ENCODE data around the gene NR4A2.

Gene NR4A2

DNA sequence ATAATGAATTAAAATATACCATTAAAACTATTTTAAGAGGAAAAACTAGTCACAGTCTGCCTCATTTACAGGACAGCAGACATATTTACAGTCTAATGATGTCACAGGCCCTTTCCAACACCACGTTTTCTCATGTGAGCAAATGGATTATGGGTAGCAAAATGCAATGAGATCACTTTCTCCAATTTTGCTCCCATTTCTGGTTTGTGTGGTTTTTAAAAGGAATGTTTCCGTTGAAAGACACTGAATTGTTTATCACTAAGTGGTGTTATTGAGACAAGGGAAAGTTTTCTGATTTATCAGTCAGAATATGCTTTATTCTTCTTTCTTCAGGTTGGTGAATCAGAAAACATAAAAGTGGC, 11.4 kb upstream of the NR4A2 start:
- H3K27ac ChIP-seq = no peak overlapping the region
- TF ChIP-seq, protein P1, sequence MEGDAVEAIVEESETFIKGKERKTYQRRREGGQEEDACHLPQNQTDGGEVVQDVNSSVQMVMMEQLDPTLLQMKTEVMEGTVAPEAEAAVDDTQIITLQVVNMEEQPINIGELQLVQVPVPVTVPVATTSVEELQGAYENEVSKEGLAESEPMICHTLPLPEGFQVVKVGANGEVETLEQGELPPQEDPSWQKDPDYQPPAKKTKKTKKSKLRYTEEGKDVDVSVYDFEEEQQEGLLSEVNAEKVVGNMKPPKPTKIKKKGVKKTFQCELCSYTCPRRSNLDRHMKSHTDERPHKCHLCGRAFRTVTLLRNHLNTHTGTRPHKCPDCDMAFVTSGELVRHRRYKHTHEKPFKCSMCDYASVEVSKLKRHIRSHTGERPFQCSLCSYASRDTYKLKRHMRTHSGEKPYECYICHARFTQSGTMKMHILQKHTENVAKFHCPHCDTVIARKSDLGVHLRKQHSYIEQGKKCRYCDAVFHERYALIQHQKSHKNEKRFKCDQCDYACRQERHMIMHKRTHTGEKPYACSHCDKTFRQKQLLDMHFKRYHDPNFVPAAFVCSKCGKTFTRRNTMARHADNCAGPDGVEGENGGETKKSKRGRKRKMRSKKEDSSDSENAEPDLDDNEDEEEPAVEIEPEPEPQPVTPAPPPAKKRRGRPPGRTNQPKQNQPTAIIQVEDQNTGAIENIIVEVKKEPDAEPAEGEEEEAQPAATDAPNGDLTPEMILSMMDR (conservative IDR thresholded peaks at IDR 0.05) = no peak

DNA sequence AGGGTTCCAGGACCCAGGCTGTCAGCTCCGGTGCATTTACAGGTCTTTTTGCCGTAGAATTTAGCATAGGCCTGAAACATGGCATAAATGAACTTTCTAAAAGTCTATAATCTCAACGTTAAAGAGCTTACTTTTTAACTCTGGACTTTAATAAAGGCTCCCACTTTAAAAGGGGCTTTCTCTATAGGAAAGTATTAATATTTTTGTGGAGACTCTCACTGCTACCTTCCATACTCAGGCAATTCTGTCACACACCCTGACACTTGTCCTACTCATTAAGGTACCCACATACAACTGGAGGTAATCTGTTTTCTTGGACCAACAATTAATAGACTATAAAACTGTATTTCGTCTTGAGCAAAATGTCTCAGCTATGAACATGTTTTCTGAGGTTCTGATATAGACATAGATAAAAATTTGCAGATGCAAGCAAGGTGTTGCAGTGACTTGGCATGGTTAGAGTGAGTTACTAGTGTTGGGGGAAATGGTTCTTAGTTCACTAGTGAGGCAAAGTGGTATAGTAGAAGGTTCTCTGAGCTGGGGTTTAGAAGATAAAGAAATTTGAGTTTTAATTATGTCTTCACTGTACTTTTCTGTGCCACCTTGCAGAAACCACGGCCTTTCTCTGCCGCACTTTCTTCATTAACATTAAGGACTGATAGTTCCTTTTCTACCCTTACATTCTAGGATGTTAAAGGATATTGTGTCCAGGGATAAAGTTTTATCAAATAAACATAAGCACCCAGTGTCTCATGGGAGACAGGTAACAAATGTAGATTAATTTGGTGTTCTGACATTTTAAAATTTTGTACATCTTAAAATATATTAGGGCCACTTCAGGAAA, 10.8 kb upstream of the NR4A2 start:
- TF ChIP-seq, protein P1 (conservative IDR thresholded peaks at IDR 0.05) = no peak
- H3K27ac ChIP-seq = peak overlapping the region; percentile 89

GRCh38 chr2:156342254-156343095, 10.0 kb upstream of the NR4A2 start:
- H3K27ac ChIP-seq = peak overlapping the region; percentile 89

GRCh38 chr2:156341452-156342253, 9.1 kb upstream of the NR4A2 start:
- peak overlapping the region; percentile 89 for H3K27ac ChIP-seq
- TF ChIP-seq, protein P1 (conservative IDR thresholded peaks at IDR 0.05) = no peak

More at GRCh38 chr2:156342254-156343095, 10.0 kb upstream of the NR4A2 start:
- TF ChIP-seq, protein P1 (conservative IDR thresholded peaks at IDR 0.05) = no peak

DNA sequence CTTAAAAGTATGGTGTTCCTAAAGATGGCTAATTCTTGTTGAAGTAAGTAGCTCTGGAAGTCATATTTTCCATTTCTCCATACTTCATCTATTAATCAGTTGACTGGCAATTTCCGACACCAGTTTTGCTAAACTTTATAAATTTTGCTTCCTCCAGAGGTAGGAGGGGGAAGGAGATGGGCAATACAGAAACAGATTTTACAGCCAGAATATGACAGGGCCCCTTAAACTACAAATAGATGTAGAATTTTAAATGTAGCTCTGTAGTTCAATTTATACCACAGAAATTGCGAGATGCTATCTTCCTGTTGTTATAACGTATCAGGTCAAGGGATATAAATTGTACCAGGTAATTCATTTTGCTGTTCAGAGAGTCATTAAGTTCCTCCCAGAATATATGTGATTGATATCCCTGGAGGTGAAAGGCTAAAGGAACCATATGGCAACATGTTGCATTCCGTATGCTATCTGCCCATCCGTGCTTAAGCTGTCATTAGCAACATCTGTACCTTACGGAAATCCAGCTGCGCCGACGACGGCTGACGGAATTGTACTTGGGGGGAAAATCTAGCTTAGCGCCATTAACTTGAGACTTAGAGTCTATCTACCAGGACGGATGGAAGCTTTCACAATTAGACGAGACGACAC, 8.4 kb upstream of the NR4A2 start:
- TF ChIP-seq, protein P1 (conservative IDR thresholded peaks at IDR 0.05) = no peak
- peak overlapping the region; percentile 89 for H3K27ac ChIP-seq

- TF ChIP-seq, protein P1 (conservative IDR thresholded peaks at IDR 0.05) = no peak
- H3K27ac ChIP-seq = no peak overlapping the region
Observed at GRCh38 chr2:156340377-156340776, 7.9 kb upstream of the NR4A2 start.
